Motor neuron (in vitro differentiated cells): ENCODE results near the gene HPGDS. TPM values are rescaled to one million over a fixed set of nuclear protein-coding genes. Genes with fewer than 3 reads are reported as not detected.
"Not testable (repeated sequence)": the region's sequence is repeated elsewhere in the genome, so short reads cannot be mapped to it uniquely, and the experiment has no call there.

Source experiments
- ATAC-seq, 8 experiments: fragments of 200-7000 bp; cut with Tn5 transposase; replicated peaks in 6 of 8; 2 replicates each; pipeline ENCODE4 v1.8.0; 2021; ENCODE audit warnings: mild to moderate bottlenecking in 8 of 8, moderate library complexity in 8 of 8
- H3K27ac ChIP-seq, 2 donors: fragments of 250-450 bp; sonication (Bioruptor Pico); 2 replicates each; pipeline ENCODE4 v1.9.0; 2021; ENCODE audit warnings: antibody characterized with exemption in 2 of 2, mild to moderate bottlenecking in 2 of 2, moderate library complexity in 1 of 2
- H3K4me1 ChIP-seq, 2 donors: fragments of 250-450 bp; sonication (Bioruptor Pico); replicated peaks in 1 of 2; 2 replicates each; pipeline ENCODE4 v1.6.1; 2021; ENCODE audit warnings: antibody characterized with exemption in 2 of 2, mild to moderate bottlenecking in 2 of 2, moderate library complexity in 1 of 2
- H3K4me3 ChIP-seq, 5 donors: fragments of 250-450 bp; sonication (Bioruptor Pico); 2 replicates each; pipeline ENCODE4 v1.9.0; 2021; ENCODE audit warnings: antibody characterized with exemption in 5 of 5, mild to moderate bottlenecking in 5 of 5, moderate library complexity in 4 of 5
- WGBS, 10 experiments: fragments of 450-650 bp; shearing (Covaris generic); methylation state at CpG; one replicate each; pipeline ENCODE4 v1.0.0; 2022; 5-methylcytosine and 5-hydroxymethylcytosine counted together
- in situ Hi-C, 9 experiments: fragments of 400-800 bp; cut with MboI; loops; one replicate each; pipeline ENCODE4 v1.15.0; 2021; ENCODE audit warnings: low sequenced_read_pairs in 9 of 9, low pct_unique_long_range_greater_than_20kb in 2 of 9; ENCODE audit not compliant: unreplicated experiment in 9 of 9
- total RNA-seq, 8 experiments: library from RNA; unstranded; fragments of 300-600 nt; gene quantifications; 2 replicates each; pipeline versions ENCODE4 v1.2.3 to v1.2.4, GENCODE V29; 2022

Gene HPGDS
- total RNA-seq, 8 experiments from 2014 or later = 0.11 to 0.67 (median 0.29) TPM; not detected in 1

DNA sequence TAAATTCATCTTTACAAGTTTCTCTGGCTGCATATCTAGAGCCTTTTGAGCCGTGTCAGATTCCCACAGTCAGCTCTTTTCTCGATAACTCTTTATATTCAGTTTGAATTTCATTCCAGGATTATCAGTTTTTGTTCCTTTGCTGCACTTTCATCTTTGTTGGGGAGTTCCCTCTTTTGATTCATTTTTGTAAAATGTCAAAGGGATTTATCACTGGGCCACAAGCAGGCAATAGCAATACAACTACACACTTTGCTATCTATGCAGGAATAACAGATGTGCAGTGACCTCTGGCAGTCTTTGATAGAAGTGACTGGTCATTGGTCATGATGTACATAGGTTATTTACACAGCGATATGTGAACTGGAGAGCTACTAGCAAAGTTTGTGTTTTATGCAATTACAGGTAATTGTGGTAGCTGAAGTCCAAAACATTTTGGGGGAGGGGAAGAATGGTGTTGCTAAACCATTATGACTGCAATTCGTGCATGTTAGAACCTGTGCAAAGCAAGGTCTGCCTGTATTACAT, 43.8 kb downstream of the HPGDS start:
- 53 to 100% (median 89%) methylated on average over 1 to 4 of the region's 4 CpGs for WGBS, 10 experiments
- peak in 1 of 8 experiments; percentile 38 for ATAC-seq
- Histone ChIP-seq H3K4me3 (no peak overlapping the region), H3K27ac (no peak overlapping the region), H3K4me1 (no peaks in the 10 kb centered on the region)
- in situ Hi-C loops = no loop called here

DNA sequence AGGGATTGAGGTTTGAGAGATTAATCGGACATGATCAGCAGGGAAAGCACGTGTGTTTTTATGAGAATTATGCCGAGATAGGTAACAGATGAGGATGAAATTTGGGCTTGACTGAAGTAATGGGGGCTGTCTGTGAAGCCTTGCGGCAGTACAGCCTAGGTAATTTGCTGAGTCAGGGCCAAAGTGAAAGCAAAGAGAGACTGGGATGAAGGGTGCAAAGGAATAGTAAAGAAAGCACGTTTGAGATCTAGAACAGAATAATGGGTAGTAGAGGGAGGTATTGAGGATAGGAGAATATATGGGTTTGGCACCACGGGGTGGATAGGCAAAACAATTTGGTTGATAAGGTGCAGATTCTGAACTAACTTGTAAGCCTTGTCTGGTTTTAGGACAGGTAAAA, 47.2 kb downstream of the HPGDS start:
- ATAC-seq, H3K4me1 ChIP-seq, H3K27ac ChIP-seq, in situ Hi-C loops, H3K4me3 ChIP-seq: not testable (repeated sequence)
- 75 to 100% (median 100%) methylated on average over 1 to 3 of the region's 6 CpGs; no CpG with 5 or more reads in 2 of the 10 experiments for WGBS, 10 experiments

DNA sequence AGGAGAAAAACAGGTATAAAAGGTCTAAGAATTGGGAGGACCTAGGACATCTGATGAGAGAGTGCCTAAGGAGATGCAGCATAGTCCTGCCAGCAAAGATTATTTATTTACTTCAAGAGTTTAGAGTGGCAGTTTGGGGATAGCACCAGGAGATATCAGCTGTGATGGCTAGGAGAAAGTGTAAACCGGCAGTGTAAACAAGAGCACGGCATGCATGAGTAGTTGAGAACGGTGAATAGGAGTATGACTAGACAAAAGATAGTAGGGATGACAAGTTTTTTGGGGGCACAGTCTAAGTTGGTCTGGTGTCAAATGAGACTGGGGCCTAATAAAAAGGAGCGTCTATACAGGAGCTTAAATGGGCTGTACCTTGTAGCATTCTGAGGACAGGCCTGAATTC, 48.7 kb downstream of the HPGDS start:
- H3K4me3 ChIP-seq, ATAC-seq, in situ Hi-C loops, H3K27ac ChIP-seq, H3K4me1 ChIP-seq: not testable (repeated sequence)
- WGBS, 10 experiments = 78 to 100% (median 100%) methylated on average over 2 to 4 of the region's 4 CpGs; no CpG with 5 or more reads in 7 of the 10 experiments

DNA sequence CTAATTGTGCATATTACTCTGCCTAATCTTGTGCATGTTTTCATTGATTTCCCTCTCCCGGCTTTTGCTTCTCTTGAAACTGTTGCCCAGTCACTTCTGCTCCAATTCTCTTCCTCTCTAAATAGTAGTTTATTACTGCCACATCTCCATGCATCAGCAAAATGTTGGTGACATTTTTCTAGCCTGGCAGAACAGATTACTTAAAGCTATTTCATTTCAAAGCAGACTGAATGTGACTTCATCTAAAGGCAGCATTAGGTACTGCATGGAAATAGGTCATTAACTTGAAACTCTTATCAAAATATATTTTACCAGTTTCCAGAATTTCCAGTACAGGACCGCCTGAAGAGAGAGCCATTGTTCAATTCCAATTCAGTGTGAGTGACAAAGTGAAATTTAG, 52.4 kb downstream of the HPGDS start:
- no peak for ATAC-seq
- no peaks in the 10 kb centered on the region for H3K4me1 ChIP-seq
- no peak overlapping the region for H3K27ac ChIP-seq
- WGBS, 10 experiments = 58 to 100% (median 88%) methylated on average over 1 to 2 of the region's 2 CpGs
- in situ Hi-C loops = no loop called here
- no peak overlapping the region for H3K4me3 ChIP-seq

DNA sequence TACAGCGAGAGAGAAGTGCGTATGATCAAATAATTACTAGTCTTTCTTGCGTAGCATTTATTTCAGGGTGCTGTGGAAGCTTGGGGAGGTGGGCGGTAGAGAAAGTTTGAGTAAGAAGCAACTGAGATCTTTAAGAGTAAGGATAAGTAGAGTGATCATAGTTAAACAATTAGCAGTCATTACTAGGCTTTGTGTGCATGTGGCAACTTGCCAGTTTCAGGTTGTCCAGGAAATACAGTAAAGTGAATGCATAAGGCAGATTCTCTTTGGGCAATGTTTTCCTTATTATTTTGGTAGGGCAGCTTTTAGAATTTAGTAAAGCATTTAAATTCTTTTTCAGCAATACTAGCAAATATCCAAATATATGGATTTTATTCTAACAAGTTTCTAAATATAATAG, 57.0 kb downstream of the HPGDS start:
- 86 to 100% (median 96%) methylated on average over 1 to 4 of the region's 4 CpGs for WGBS, 10 experiments
- in situ Hi-C loops = no loop called here
- ATAC-seq = no peak
- no peak overlapping the region for H3K27ac ChIP-seq
- H3K4me1 ChIP-seq = no peaks in the 10 kb centered on the region
- no peak overlapping the region for H3K4me3 ChIP-seq

DNA sequence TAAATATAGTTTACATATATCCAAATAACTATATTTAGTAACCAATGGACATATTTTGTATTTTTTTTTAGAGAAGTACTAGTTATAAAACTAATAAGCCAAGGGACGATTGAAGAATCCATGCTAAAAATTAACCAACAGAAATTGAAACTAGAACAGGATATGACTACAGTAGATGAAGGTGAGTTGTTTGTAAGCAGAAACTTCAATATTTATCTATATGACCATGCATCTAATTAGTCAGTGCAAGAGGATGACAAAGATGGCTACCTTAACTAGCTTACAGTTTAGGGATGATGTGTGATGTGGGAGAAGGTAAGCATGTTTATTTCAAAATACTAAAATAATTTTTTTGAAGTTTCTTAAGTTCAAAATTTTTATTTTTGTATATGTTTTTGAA, 57.7 kb downstream of the HPGDS start:
- Histone ChIP-seq H3K4me3 (no peak overlapping the region), H3K27ac (no peak overlapping the region), H3K4me1 (no peaks in the 10 kb centered on the region)
- 50 to 100% (median 100%) methylated on average over 1 of the region's 1 CpG; no CpG with 5 or more reads in 2 of the 10 experiments for WGBS, 10 experiments
- ATAC-seq = no peak
- in situ Hi-C loops = no loop called here

DNA sequence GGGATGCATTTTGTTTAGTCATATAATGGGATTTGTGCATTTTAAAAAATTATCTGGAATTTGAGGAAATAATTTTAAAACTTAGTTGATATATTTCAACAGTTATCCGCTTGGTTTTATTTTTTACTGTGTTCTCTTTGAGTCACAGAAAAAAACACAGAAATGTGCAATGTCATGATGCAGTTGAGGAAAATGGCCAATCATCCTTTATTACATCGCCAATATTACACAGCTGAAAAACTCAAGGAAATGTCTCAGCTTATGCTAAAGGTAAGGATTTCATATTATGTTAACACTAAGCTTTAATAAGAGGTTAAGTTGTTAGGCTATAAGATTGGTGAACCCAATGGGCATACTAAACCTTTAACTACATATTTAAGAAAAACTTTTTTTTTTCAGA, 63.9 kb downstream of the HPGDS start:
- Histone ChIP-seq H3K27ac (no peak overlapping the region), H3K4me3 (no peak overlapping the region), H3K4me1 (no peaks in the 10 kb centered on the region)
- in situ Hi-C loops = no loop called here
- WGBS, 10 experiments = 92 to 100% (median 100%) methylated on average over 1 to 2 of the region's 2 CpGs; no CpG with 5 or more reads in 1 of the 10 experiments
- no peak for ATAC-seq

DNA sequence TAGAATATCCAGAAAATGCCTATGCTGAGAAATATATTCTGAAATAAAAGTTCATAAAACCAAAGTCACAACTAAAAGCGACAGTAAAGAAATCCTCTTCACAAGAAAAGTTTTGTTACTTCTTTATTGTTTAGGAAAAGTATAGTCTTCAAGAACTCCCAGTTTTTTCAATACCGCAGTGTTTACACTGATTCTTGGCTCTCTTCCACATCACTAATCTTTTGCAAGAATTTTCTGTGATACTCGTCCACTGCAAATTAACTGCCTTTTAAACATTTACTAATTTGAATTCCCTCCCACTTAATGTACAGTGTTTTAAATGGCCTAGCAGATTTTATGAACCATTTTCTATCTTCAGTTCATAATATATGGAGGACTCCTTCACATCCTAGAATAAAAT, 65.1 kb downstream of the HPGDS start:
- Histone ChIP-seq H3K4me1 (no peaks in the 10 kb centered on the region), H3K27ac (no peak overlapping the region), H3K4me3 (no peak overlapping the region)
- in situ Hi-C loops = no loop called here
- no peak for ATAC-seq
- 58 to 100% (median 88%) methylated on average over 2 to 3 of the region's 3 CpGs; no CpG with 5 or more reads in 1 of the 10 experiments for WGBS, 10 experiments

DNA sequence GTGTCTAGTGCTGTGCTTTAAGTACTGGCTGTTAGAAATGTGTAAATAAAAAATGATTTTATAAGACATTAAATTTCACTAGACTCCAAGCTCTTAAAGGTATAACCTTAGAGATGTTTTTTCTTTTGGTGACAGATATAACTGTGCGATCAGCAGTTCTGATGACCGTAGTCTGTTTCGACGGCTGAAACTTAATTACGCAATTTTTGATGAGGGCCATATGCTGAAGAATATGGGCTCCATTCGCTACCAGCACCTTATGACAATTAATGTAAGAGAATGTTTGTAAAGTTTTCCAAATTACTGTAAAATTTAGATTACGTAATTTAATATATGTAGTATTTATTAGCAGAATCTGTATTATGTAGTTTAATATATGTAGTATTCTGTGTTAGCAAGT, 66.4 kb downstream of the HPGDS start:
- in situ Hi-C loops = no loop called here
- no peak for ATAC-seq
- no peak overlapping the region for H3K4me3 ChIP-seq
- no peak overlapping the region for H3K27ac ChIP-seq
- WGBS, 10 experiments = 96 to 100% (median 99%) methylated on average over 1 to 7 of the region's 7 CpGs; no CpG with 5 or more reads in 1 of the 10 experiments
- no peaks in the 10 kb centered on the region for H3K4me1 ChIP-seq

DNA sequence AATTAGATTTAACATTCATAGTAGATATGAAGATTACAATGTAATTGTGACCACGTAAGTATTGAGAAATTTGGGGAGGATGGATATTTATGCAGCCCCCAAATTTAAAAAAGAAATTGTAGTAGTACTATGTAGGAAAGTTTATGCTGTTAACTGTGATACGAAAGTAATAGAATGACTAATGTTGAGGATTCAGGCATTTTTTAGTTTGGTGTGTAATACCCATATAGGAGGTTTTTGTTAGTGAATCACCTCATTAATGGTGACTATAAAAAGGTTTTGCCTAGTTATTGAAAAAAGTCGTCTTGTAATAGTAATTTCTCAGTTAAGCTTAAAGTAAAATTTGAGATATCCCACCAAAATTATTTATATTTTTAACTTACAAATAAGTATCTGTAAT, 67.7 kb downstream of the HPGDS start:
- ATAC-seq = no peak
- in situ Hi-C loops = no loop called here
- Histone ChIP-seq H3K4me3 (no peak overlapping the region), H3K4me1 (no peaks in the 10 kb centered on the region), H3K27ac (no peak overlapping the region)
- WGBS, 10 experiments = 20 to 100% (median 96%) methylated on average over 2 to 3 of the region's 3 CpGs

DNA sequence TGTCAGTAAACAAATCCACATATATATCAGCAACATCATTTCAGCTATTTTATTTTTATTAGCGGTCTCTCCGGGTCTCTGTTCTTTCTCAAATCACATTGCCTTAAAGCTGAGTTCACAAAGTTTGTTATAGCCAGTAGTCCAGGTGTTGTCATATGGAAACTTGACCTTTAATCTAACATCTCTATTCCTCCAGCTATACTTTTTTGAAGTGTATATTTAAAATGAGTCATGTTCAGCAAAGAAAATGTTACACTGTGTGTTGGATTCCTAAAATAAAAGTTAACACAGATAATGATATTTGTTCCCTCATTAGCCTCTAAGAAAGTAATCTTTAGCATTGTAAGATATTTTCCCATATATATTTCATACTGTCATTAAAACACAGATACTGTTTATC, 71.4 kb downstream of the HPGDS start:
- whole genome bisulfite sequencing, 10 experiments = 50 to 100% (median 86%) methylated on average over 1 to 2 of the region's 2 CpGs
- ATAC-seq = no peak
- in situ Hi-C loops = no loop called here
- Histone ChIP-seq H3K4me3 (no peak overlapping the region), H3K4me1 (no peaks in the 10 kb centered on the region), H3K27ac (no peak overlapping the region)

DNA sequence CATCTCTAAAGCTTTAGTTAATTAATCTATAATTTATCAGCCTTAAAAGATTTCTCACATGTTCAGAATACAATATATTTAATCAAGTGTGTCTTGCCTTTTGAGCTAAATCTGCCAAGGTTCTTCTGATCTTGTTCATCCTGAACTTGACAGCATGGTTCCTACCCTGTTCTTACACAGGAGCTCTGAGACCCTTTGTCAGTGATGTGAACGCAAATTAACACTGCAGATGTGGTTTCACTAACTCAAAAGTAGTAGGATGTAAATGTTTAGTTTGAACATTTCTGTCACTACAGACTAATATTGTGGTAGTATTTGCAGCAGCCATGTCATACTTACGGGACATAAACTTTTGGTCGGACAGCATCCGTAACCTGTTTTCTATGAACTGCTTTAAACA, 75.6 kb downstream of the HPGDS start:
- 88 to 100% (median 90%) methylated on average over 2 to 4 of the region's 4 CpGs; no CpG with 5 or more reads in 2 of the 10 experiments for WGBS, 10 experiments
- in situ Hi-C loops = no loop called here

DNA sequence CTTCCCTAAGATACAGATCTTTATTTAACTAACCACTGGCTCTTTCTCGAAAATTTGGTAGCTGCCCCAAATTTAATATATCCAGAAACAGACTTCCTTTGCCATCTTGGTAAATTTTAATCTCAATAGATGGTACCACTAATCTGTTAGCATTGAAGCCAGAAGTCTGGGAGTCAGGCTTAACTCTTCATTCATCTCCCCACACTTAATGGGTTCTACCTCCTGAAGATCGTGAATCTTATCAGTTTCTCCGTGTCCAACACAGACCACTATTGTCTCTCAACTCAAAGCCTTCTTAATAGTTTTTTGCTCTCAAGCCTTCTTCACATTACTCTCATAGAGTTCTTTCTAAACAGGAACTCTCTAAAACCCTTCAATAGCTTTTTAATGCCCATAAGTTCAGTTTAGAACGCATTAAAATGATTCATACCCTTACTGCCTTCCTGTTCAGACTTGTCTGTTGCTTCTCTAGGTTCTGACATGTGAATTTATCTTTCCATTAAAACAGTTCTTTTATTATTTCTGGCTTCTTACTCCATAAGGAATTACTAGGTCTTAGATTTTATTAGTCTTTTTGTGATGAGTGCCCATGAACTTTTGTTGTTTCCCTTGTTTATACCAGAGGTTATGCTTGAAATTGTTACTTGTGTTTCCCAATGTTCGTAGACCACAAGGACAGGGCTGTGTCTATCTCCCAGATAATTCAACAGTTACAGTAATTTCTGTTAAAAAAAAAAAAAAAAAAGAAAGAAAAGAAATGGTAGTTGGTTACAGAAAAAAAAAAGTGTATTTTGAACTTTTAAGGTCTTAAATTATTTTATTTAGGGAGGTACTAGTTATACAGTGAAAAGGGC, 80.2 kb downstream of the HPGDS start:
- Histone ChIP-seq H3K4me3 (no peak overlapping the region), H3K27ac (no peak overlapping the region), H3K4me1 (no peaks in the 10 kb centered on the region)
- ATAC-seq = no peak
- in situ Hi-C loops = no loop called here
- 65 to 100% (median 94%) methylated on average over 3 to 5 of the region's 5 CpGs for WGBS, 10 experiments

More for the DNA sequence above, 75.6 kb downstream of the HPGDS start:
- no peak overlapping the region for H3K27ac ChIP-seq
- no peak overlapping the region for H3K4me3 ChIP-seq
- ATAC-seq = no peak
- no peaks in the 10 kb centered on the region for H3K4me1 ChIP-seq

DNA sequence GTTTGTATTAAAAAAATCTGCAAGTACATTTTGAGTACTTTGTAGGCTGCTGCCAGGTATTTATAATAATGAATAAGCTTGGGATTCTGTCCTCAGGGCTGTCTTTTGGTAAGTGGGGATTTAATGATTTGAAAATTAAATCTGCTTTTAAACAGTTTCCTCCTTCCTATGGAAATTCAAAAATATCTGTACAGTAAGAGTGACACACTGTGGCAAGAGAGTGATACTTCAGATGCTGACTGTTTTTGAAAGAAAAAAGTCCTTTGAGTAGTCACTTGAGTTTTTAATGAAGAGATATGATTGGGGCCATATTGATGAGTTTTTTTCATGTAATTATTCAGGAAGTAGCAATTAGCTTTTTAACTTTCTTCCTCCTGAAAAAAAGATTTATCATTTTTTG, 85.8 kb downstream of the HPGDS start:
- peak in 1 of 8 experiments; percentile 58 for ATAC-seq
- Histone ChIP-seq H3K4me3 (no peak overlapping the region), H3K27ac (no peak overlapping the region), H3K4me1 (peaks cover 0 to 5% of the 10 kb centered on the region in 2 donors)
- in situ Hi-C loops = no loop called here
